ENCODE data around the gene CREB3L1. TPM values are rescaled to one million over a fixed set of nuclear protein-coding genes. Genes with fewer than 3 reads are reported as not detected.

The CREB3L1 gene
- 6.1 TPM for total RNA-seq (ENCODE audit: unreplicated experiment)
- long read RNA-seq = 0 reads

- peak; percentile 81 for DNase-seq
- Mint-ChIP-seq H3K27me3 (ENCODE audit: unreplicated experiment) (peaks cover 9% of the 10 kb centered on the region), H3K4me1 (ENCODE audit: low read depth, unreplicated experiment) (peaks cover 22% of the 10 kb centered on the region), H3K4me3 (ENCODE audit: unreplicated experiment) (peak within 1 kb of the TSS; percentile 90), H3K9me3 (ENCODE audit: unreplicated experiment) (peaks cover 1% of the 10 kb centered on the region), H3K36me3 (ENCODE audit: unreplicated experiment) (no peaks in the 10 kb centered on the region), H3K27ac (ENCODE audit: unreplicated experiment) (peak within 1 kb of the TSS; percentile 70)
- TF ChIP-seq CTCF (IDR thresholded peaks at IDR 0.05; ENCODE audit: partially characterized antibody, unreplicated experiment) = no peak
Measured at GRCh38 chr11:46277622-46278386, at the start of gene CREB3L1. Gene CREB3L1 (plus strand): TSS chr11:46277662. CDS start chr11:46278112, 450 bp downstream.

GRCh38 chr11:46229230-46229629 is 48.2 kb upstream of the CREB3L1 start:
- H3K9me3 Mint-ChIP-seq (ENCODE audit: unreplicated experiment) = no peaks in the 10 kb centered on the region
- DNase-seq = no peak
- H3K36me3 Mint-ChIP-seq (ENCODE audit: unreplicated experiment) = no peaks in the 10 kb centered on the region
- no peak overlapping the region for H3K27ac Mint-ChIP-seq (ENCODE audit: unreplicated experiment)
- H3K27me3 Mint-ChIP-seq (ENCODE audit: unreplicated experiment) = no peaks in the 10 kb centered on the region
- H3K4me3 Mint-ChIP-seq (ENCODE audit: unreplicated experiment) = no peak overlapping the region
- TF ChIP-seq CTCF (IDR thresholded peaks at IDR 0.05; ENCODE audit: partially characterized antibody, unreplicated experiment) = no peak
- no peaks in the 10 kb centered on the region for H3K4me1 Mint-ChIP-seq (ENCODE audit: low read depth, unreplicated experiment)

GRCh38 chr11:46234311-46234710 is 43.2 kb upstream of the CREB3L1 start:
- Mint-ChIP-seq H3K27ac (ENCODE audit: unreplicated experiment) (peak overlapping the region; percentile 89), H3K9me3 (ENCODE audit: unreplicated experiment) (peaks cover under 1% of the 10 kb centered on the region), H3K4me1 (ENCODE audit: low read depth, unreplicated experiment) (peaks cover 10% of the 10 kb centered on the region), H3K27me3 (ENCODE audit: unreplicated experiment) (peaks cover 7% of the 10 kb centered on the region), H3K36me3 (ENCODE audit: unreplicated experiment) (no peaks in the 10 kb centered on the region), H3K4me3 (ENCODE audit: unreplicated experiment) (peak overlapping the region; percentile 67)
- DNase-seq = peak; percentile 61
- TF ChIP-seq CTCF (IDR thresholded peaks at IDR 0.05; ENCODE audit: partially characterized antibody, unreplicated experiment) = no peak

- no peak overlapping the region for H3K27ac Mint-ChIP-seq (ENCODE audit: unreplicated experiment)
- TF ChIP-seq CTCF (IDR thresholded peaks at IDR 0.05; ENCODE audit: partially characterized antibody, unreplicated experiment) = no peak
- no peak for DNase-seq
- H3K27me3 Mint-ChIP-seq (ENCODE audit: unreplicated experiment) = peaks cover 9% of the 10 kb centered on the region
- H3K4me3 Mint-ChIP-seq (ENCODE audit: unreplicated experiment) = peak overlapping the region; percentile 49
- no peaks in the 10 kb centered on the region for H3K36me3 Mint-ChIP-seq (ENCODE audit: unreplicated experiment)
- H3K4me1 Mint-ChIP-seq (ENCODE audit: low read depth, unreplicated experiment) = peaks cover 13% of the 10 kb centered on the region
- peaks cover 4% of the 10 kb centered on the region for H3K9me3 Mint-ChIP-seq (ENCODE audit: unreplicated experiment)
Measured at GRCh38 chr11:46235777-46236688, 41.4 kb upstream of the CREB3L1 start.
